HG02642 (cell line): ENCODE data around the gene VPS25.
"Not testable (repeated sequence)": the region's sequence is repeated elsewhere in the genome, so short reads cannot be mapped to it uniquely, and the experiment has no call there.

Experiments used
- ATAC-seq: cut with Tn5 transposase; IDR thresholded peaks from one replicate; pipeline ENCODE4 v1.9.1; 2021; ENCODE audit warnings: mild to moderate bottlenecking; ENCODE audit not compliant: unreplicated experiment, poor library complexity

Gene VPS25

GRCh38 chr17:42767512-42767911 is 5.7 kb upstream of the VPS25 start:
- ATAC-seq, result no peak

GRCh38 chr17:42768006-42768405 is 5.2 kb upstream of the VPS25 start:
- ATAC-seq, result not testable (repeated sequence)

GRCh38 chr17:42769964-42770363 is 3.3 kb upstream of the VPS25 start:
- ATAC-seq, result not testable (repeated sequence)

GRCh38 chr17:42772945-42773289 is 332 bp upstream of the VPS25 start:
- no peak for ATAC-seq

GRCh38 chr17:42774066-42774745 is 957 bp downstream of the VPS25 start:
- no peak for ATAC-seq

GRCh38 chr17:42775534-42776098 is 2.4 kb downstream of the VPS25 start:
- ATAC-seq, result no peak

GRCh38 chr17:42778570-42778969 is 5.3 kb downstream of the VPS25 start:
- ATAC-seq, result no peak

- ATAC-seq, result no peak
These were observed 6.2 kb downstream of the VPS25 start for GRCh38 chr17:42779304-42779935.

GRCh38 chr17:42779936-42780850 is 6.9 kb downstream of the VPS25 start, which contains the start of gene WNK4:
WNK4 (plus strand) TSS chr17:42780610; CDS start chr17:42780699, 89 bp downstream.
- no peak for ATAC-seq

GRCh38 chr17:42780851-42781638 is 7.8 kb downstream of the VPS25 start:
- no peak for ATAC-seq

- ATAC-seq, result no peak
These were observed 8.5 kb downstream of the VPS25 start for GRCh38 chr17:42781639-42782165.

- ATAC-seq, result no peak
These were observed 9.2 kb downstream of the VPS25 start for GRCh38 chr17:42782166-42783061.

GRCh38 chr17:42783062-42783790 is 10.0 kb downstream of the VPS25 start:
- no peak for ATAC-seq

GRCh38 chr17:42783791-42784138 is 10.5 kb downstream of the VPS25 start:
- ATAC-seq, result no peak

- ATAC-seq, result no peak
These were observed 11.2 kb downstream of the VPS25 start for GRCh38 chr17:42784409-42784808.

GRCh38 chr17:42784811-42785592 is 11.8 kb downstream of the VPS25 start:
- no peak for ATAC-seq

GRCh38 chr17:42787266-42787665 is 14.0 kb downstream of the VPS25 start:
- ATAC-seq, result no peak
